Activated naive CD8-positive, alpha-beta T cell treated with anti-CD3 and anti-CD28 coated beads, Interleukin-2, amount 10 ng/mL, durations not matched to agents 7 days and 5 days (primary cell): ENCODE data around the gene MACROH2A1. TPM values are rescaled to one million over a fixed set of nuclear protein-coding genes. Genes with fewer than 3 reads are reported as not detected.

Source experiments
- total RNA-seq, 2 experiments: library from RNA; stranded (reverse); gene quantifications; one replicate each; pipeline ENCODE4 v1.2.3, GENCODE V29; 2021

MACROH2A1 gene
- total RNA-seq, 2 experiments from 2014 or later, result 253 to 258 TPM

Other genes starting within 250 kb of the MACROH2A1 start
- not detected for gene DCANP1, start 48.1 kb upstream of the MACROH2A1 start, total RNA-seq
- not detected for gene TIFAB, start 53.1 kb upstream of the MACROH2A1 start, total RNA-seq
- gene NEUROG1, start 136.7 kb upstream of the MACROH2A1 start, total RNA-seq, result not detected
- gene CXCL14, start 179.8 kb upstream of the MACROH2A1 start, total RNA-seq, result not detected